Glutamatergic neuron (in vitro differentiated cells): ENCODE results near the gene H6PD. TPM values are rescaled to one million over a fixed set of nuclear protein-coding genes. Genes with fewer than 3 reads are reported as not detected.

Source experiments
- DNase-seq: peaks from one replicate; pipeline ENCODE4 v3.0.0; 2022
- H3K27ac Mint-ChIP-seq: one replicate; pipeline ENCODE4 v1.8.0; 2020; ENCODE audit warnings: mild to moderate bottlenecking, mixed read lengths, inconsistent platforms; ENCODE audit not compliant: unreplicated experiment
- H3K27me3 Mint-ChIP-seq: one replicate; pipeline ENCODE4 v1.8.0; 2020; ENCODE audit warnings: mild to moderate bottlenecking, moderate library complexity, mixed read lengths, inconsistent platforms; ENCODE audit not compliant: unreplicated experiment
- H3K36me3 Mint-ChIP-seq: one replicate; pipeline ENCODE4 v1.8.0; 2020; ENCODE audit warnings: mild to moderate bottlenecking, mixed read lengths, inconsistent platforms; ENCODE audit not compliant: unreplicated experiment
- H3K4me1 Mint-ChIP-seq: one replicate; pipeline ENCODE4 v1.8.0; 2020; ENCODE audit warnings: mild to moderate bottlenecking, low read depth, mixed read lengths, inconsistent platforms; ENCODE audit not compliant: unreplicated experiment
- H3K4me3 Mint-ChIP-seq: one replicate; pipeline ENCODE4 v1.8.0; 2020; ENCODE audit warnings: mild to moderate bottlenecking, mixed read lengths, inconsistent platforms; ENCODE audit not compliant: unreplicated experiment
- H3K9me3 Mint-ChIP-seq: one replicate; pipeline ENCODE4 v1.8.0; 2020; ENCODE audit warnings: mild to moderate bottlenecking, moderate library complexity, mixed read lengths, inconsistent platforms; ENCODE audit not compliant: unreplicated experiment
- CTCF ChIP-seq: fragments of 200-600 bp; sonication (generic); IDR thresholded peaks from one replicate; pipeline ENCODE4 v1.5.0; 2021; ENCODE audit not compliant: partially characterized antibody, unreplicated experiment
- total RNA-seq: library from RNA; stranded (reverse); fragmentation: NEBNext Ultra II Directional; extraction: Animal tissue kit (Norgen Biotek cat#: 25700); gene quantifications from one replicate; pipeline ENCODE4 v1.2.1, GENCODE V29; 2021; ENCODE audit not compliant: unreplicated experiment

H6PD gene
- total RNA-seq, 1 donor from 2014 or later = 5.0 TPM

- peaks cover 6% of the 10 kb centered on the region for H3K9me3 Mint-ChIP-seq
- peaks cover 12% of the 10 kb centered on the region for H3K36me3 Mint-ChIP-seq
- H3K4me1 Mint-ChIP-seq = peaks cover 37% of the 10 kb centered on the region
- DNase-seq = peak; percentile 79
- H3K4me3 Mint-ChIP-seq = peak within 1 kb of the TSS; percentile 78
- H3K27me3 Mint-ChIP-seq = peaks cover 12% of the 10 kb centered on the region
- TF ChIP-seq CTCF = no peak
- H3K27ac Mint-ChIP-seq = peak within 1 kb of the TSS; percentile 59
Observed at GRCh38 chr1:9292361-9293240, 58.0 kb downstream of the H6PD start, which contains the start of gene SPSB1. TSS of gene SPSB1 (plus strand) at chr1:9292894. CDS start at chr1:9355892, 62,998 bp downstream.

DNA sequence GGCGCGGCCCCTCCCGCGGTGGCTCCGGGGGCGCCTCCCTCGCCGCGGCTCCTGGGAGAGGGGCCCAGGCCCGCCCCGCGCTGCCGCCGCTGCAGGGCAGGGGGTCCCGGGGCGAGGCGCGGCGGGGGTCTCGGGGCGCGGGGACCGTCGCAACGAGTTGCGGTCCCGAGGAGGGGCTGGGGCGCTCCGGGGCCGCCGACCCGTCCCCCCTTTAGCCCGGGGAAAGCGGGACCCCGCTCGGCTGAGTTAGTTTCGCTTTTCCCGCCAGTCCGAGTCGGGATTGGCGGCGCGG, 58.6 kb downstream of the H6PD start:
- Mint-ChIP-seq H3K4me1 (peaks cover 43% of the 10 kb centered on the region), H3K27ac (no peak overlapping the region), H3K4me3 (no peak overlapping the region), H3K27me3 (peaks cover 12% of the 10 kb centered on the region), H3K36me3 (peaks cover 10% of the 10 kb centered on the region), H3K9me3 (peaks cover 6% of the 10 kb centered on the region)
- no peak for DNase-seq
- no peak for TF ChIP-seq CTCF

DNA sequence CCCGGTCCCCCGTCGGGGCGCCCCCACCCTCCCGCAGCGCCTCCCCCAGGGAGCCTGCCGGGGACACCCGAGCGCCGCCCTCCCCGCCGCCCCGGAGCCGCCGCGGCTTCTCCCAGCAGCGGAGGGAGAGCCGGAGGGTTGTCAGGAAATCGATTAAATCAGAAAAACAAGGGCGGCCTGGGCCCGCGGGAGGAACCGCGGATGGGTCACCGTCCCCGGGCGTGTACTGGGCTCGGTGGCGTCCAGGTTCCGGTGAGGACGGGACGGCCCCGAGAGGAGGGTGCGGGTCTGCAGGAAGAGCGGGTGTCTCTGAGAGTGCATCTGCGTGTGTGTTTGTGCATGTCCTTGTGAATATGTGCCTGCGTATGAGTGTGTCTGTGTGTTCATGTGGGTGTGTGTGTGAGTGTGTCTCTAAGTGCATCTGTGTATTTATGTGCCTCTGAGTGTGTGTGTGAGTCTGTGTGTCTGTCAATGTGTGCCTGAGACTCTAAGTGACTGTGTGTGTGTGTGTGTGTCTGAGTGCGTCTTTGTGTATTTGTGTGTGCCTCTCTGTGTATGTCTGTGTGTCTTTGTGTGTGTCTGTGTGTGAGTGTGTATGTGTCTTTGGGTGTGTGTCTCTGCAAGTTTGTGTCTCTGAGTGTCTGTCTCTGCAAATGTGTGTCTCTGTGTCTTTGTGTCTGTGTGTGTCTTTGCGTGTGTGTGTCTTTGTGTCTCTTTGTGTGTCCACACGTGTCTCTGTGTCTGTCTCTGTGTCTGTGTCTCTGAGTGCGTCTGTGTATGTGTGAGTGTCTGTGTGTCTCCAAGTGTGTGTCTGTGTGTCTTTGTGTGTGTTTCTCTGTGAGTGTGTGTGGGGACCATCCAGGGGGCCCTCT, 59.2 kb downstream of the H6PD start:
- Mint-ChIP-seq H3K9me3 (peaks cover 6% of the 10 kb centered on the region), H3K27me3 (peaks cover 12% of the 10 kb centered on the region), H3K4me3 (no peak overlapping the region), H3K4me1 (peaks cover 44% of the 10 kb centered on the region), H3K36me3 (peaks cover 4% of the 10 kb centered on the region), H3K27ac (no peak overlapping the region)
- no peak for TF ChIP-seq CTCF
- peak; percentile 54 for DNase-seq

GRCh38 chr1:9294405-9294773, 59.8 kb downstream of the H6PD start:
- peaks cover 45% of the 10 kb centered on the region for H3K4me1 Mint-ChIP-seq
- H3K27ac Mint-ChIP-seq = no peak overlapping the region
- peaks cover 15% of the 10 kb centered on the region for H3K27me3 Mint-ChIP-seq
- H3K9me3 Mint-ChIP-seq = peaks cover 3% of the 10 kb centered on the region
- DNase-seq = no peak
- no peak overlapping the region for H3K4me3 Mint-ChIP-seq
- no peak for TF ChIP-seq CTCF
- H3K36me3 Mint-ChIP-seq = no peaks in the 10 kb centered on the region
